Natural killer cell (primary cell): Measurements from ENCODE around the gene ZNF519. TPM values are rescaled to one million over a fixed set of nuclear protein-coding genes. Genes with fewer than 3 reads are reported as not detected.
A peak's percentile ranks its signal among the peaks of the same experiment; 100 is the strongest.
"Not testable (repeated sequence)": the region's sequence is repeated elsewhere in the genome, so short reads cannot be mapped to it uniquely, and the experiment has no call there.

ENCODE experiments used
- ATAC-seq, 3 donors: fragments of 150-1000 bp in 2 of 3; fragments of 200-7000 bp in 1 of 3; cut with Tn5 transposase; 1 replicate in 1 of 3; 2 replicates in 2 of 3; pipeline ENCODE4 v1.10.0; 2021; ENCODE audit warnings: mild to moderate bottlenecking in 2 of 3, moderate library complexity in 2 of 3
- DNase-seq, 2 donors: peaks; one replicate each; pipeline versions ENCODE4 v3.0.0 to v3.0.0-alpha.2; 2013 to 2021; ENCODE audit warnings: mixed read lengths in 1 of 2
- H3K27ac ChIP-seq: one replicate; pipeline ENCODE4 v1.5.1; 2013; ENCODE audit warnings: mild to moderate bottlenecking, low read length
- H3K27me3 ChIP-seq: one replicate; pipeline ENCODE4 v1.6.1; 2013; ENCODE audit warnings: low read length; ENCODE audit not compliant: control insufficient read depth, insufficient read depth
- H3K36me3 ChIP-seq: one replicate; pipeline ENCODE4 v1.6.1; 2013; ENCODE audit warnings: low read length; ENCODE audit not compliant: control insufficient read depth, insufficient read depth
- H3K4me1 ChIP-seq: one replicate; pipeline ENCODE4 v1.6.1; 2013; ENCODE audit warnings: low read length; ENCODE audit not compliant: control insufficient read depth, insufficient read depth
- H3K4me3 ChIP-seq: one replicate; pipeline ENCODE4 v1.5.1; 2013; ENCODE audit warnings: low read length
- H3K9me3 ChIP-seq: one replicate; pipeline ENCODE4 v1.6.1; 2013; ENCODE audit warnings: low read length; ENCODE audit not compliant: control insufficient read depth, insufficient read depth
- H3K27ac Mint-ChIP-seq, 2 donors: one replicate each; pipeline ENCODE4 v1.8.0; 2022; ENCODE audit warnings: mild to moderate bottlenecking in 2 of 2, mixed read lengths in 2 of 2, moderate library complexity in 1 of 2
- H3K27me3 Mint-ChIP-seq, 2 donors: one replicate each; pipeline ENCODE4 v1.8.0; 2022; ENCODE audit warnings: low read depth in 2 of 2, mixed read lengths in 2 of 2
- H3K36me3 Mint-ChIP-seq: one replicate; pipeline ENCODE4 v1.8.0; 2022; ENCODE audit warnings: mixed read lengths
- H3K4me1 Mint-ChIP-seq, 2 donors: one replicate each; pipeline ENCODE4 v1.8.0; 2022; ENCODE audit warnings: mixed read lengths in 2 of 2
- H3K4me3 Mint-ChIP-seq: one replicate; pipeline ENCODE4 v1.8.0; 2022; ENCODE audit warnings: mild to moderate bottlenecking, moderate library complexity, mixed read lengths
- H3K9me3 Mint-ChIP-seq, 2 donors: one replicate each; pipeline ENCODE4 v1.8.0; 2022; ENCODE audit warnings: mixed read lengths in 2 of 2
- WGBS: methylation state at CpG from one replicate; pipeline ENCODE4 v1.1.7; 2013; ENCODE audit warnings: missing lambda C conversion rate; ENCODE audit not compliant: insufficient coverage; 5-methylcytosine and 5-hydroxymethylcytosine counted together
- intact Hi-C: fragments of 100-400 bp; cut with micrococcal nuclease; formaldehyde crosslinking; loops from one replicate; pipeline ENCODE4 v1.14.2; 2022
- total RNA-seq, 4 donors: library from RNA; stranded (reverse); fragments of 120-200 nt in 1 of 4; gene quantifications; one replicate each; pipeline versions ENCODE4 v1.2.3 to v1.2.4, GENCODE V29; 2013 to 2022
- TF ChIP-seq, protein P1 (sequence below): fragments of 200-600 bp; IDR thresholded peaks from one replicate; pipeline ENCODE4 v1.8.0; 2022; ENCODE audit warnings: antibody characterized with exemption

Gene ZNF519
- total RNA-seq, 3 donors from 2014 or later (not counting 1 experiment from before 2014, with no cell fraction given), result 7.7 to 11.4 (median 9.8) TPM

DNA sequence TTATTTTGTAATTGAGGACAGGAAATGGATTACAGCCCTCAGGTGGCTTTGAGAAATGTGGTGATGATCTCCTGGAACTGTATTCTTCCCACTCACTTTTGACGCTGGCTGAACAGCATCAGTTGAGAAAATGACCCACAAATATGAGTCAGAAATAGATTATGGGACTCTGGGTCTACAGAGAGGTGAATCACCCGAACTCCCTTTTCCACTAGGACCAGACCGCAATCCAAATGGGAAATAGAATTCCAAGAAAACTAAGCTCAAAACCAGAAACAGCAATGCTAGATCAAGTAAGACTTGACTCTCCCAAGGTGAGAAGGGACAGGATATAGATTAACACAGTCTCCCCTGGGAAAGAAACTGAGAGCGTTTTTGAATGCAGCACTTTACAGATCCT is 5.7 kb upstream of the ZNF519 start:
- H3K4me1 ChIP-seq, H3K4me3 ChIP-seq, H3K27ac Mint-ChIP-seq, DNase-seq, intact Hi-C loops, ATAC-seq, H3K36me3 Mint-ChIP-seq, H3K9me3 ChIP-seq, H3K9me3 Mint-ChIP-seq, H3K4me3 Mint-ChIP-seq, H3K4me1 Mint-ChIP-seq, H3K27me3 ChIP-seq, H3K27ac ChIP-seq, H3K36me3 ChIP-seq: not testable (repeated sequence)
- H3K27me3 Mint-ChIP-seq, result peaks cover 10 to 14% of the 10 kb centered on the region in 2 donors
- 80% methylated on average over 3 of the region's 4 CpGs for WGBS

DNA sequence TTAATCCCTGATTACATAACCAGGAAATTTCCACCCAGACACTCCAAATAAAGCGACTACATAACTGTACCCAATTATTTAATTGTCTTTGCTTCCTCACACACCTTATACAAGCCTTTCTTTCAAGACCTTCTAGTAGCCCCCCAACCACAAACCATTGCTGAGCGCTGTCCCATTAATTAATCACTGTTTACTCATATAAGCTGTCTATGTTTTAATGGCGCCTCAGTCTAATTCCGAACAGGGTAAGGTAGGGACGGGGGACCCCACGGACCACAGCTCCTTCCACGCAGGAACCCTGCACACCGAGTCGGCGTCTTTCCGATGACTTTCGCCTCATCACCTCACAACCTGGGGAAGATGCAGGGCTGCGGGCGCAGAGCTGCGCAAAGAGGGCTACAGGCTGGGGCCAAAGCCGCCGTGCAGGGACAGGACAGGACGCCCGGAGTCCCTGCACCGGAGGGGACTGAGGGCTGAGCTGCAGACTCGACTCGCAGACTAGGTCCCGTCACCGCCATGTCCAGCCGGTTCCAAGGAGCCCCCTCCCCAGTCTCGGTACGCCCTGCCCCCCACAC is 452 bp downstream of the ZNF519 start:
- intact Hi-C loops, H3K4me1 ChIP-seq, H3K9me3 ChIP-seq, H3K9me3 Mint-ChIP-seq, H3K27me3 Mint-ChIP-seq, H3K36me3 Mint-ChIP-seq, H3K27ac ChIP-seq, H3K27me3 ChIP-seq, H3K36me3 ChIP-seq: not testable (repeated sequence)
- H3K4me3 ChIP-seq, result peak overlapping the region; percentile 57
- H3K4me3 Mint-ChIP-seq, result peak overlapping the region; percentile 91
- under 1% methylated on average over 13 of the region's 27 CpGs for WGBS
- peaks cover 0 to 12% of the 10 kb centered on the region in 2 donors for H3K4me1 Mint-ChIP-seq
- H3K27ac Mint-ChIP-seq, result peak overlapping the region; percentile 75 to 84
- peak; percentile 17 to 33 (median 20) for ATAC-seq
- peak in 1 of 2 donors; percentile 8 for DNase-seq

DNA sequence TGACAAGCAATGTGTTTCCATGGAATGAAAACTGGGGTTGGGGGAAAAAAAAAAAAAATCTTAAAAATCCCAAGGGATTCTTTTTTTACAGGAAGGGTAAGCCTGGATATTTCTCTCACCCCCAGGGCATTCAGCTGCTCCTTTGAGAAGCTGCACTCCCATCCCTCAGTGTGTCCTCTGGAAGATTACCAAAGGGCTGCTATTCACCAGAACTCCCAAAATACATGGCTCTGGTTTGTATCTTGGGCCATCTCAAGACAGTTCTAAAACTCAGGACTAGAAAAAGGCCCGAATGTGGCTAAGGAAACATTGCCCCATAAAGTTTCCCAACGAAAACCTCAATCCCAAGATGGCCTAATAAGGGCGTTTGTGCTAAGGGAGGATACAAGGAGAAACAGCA is 1.4 kb downstream of the ZNF519 start:
- H3K9me3 Mint-ChIP-seq, H3K4me1 ChIP-seq, H3K27me3 ChIP-seq, H3K36me3 ChIP-seq, H3K36me3 Mint-ChIP-seq, H3K27me3 Mint-ChIP-seq, intact Hi-C loops, H3K9me3 ChIP-seq, H3K27ac Mint-ChIP-seq, H3K27ac ChIP-seq, ATAC-seq, H3K4me3 ChIP-seq, DNase-seq: not testable (repeated sequence)
- Mint-ChIP-seq H3K4me3 (peak overlapping the region; percentile 57), H3K4me1 (peaks cover 0 to 12% of the 10 kb centered on the region in 2 donors)
- no CpG with 5 or more reads among the region's 3 CpGs for WGBS

DNA sequence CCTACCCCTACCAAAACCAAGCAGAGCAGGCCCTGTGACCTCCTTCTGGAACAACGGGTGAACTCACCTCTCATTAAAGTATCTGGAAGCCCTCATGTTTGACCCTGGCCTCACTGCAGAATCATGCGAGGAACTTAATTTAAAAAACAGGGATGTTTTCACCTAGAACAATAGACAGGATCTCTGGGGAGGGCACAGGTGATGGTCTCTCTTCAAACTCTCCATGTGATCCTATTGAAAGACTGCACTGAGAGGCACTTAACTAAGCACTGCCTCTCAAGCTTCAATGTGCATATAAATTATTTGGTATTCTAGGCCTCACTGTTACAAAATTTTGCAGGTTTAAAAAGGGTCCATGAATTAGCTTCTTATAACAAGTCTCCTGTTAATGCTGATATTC is 7.5 kb downstream of the ZNF519 start:
- intact Hi-C loops, result no loop called here
- H3K36me3 Mint-ChIP-seq, result no peaks in the 10 kb centered on the region
- H3K9me3 Mint-ChIP-seq, result no peaks in the 10 kb centered on the region
- Histone ChIP-seq H3K4me3 (no peak overlapping the region), H3K27me3 (no peaks in the 10 kb centered on the region), H3K27ac (no peak overlapping the region), H3K36me3 (no peaks in the 10 kb centered on the region), H3K9me3 (no peaks in the 10 kb centered on the region), H3K4me1 (no peaks in the 10 kb centered on the region)
- H3K4me1 Mint-ChIP-seq, result peaks cover 0 to 5% of the 10 kb centered on the region in 2 donors
- peak overlapping the region in 1 of 2 donors; percentile 35 for H3K27ac Mint-ChIP-seq
- no peaks in the 10 kb centered on the region for H3K27me3 Mint-ChIP-seq
- no peak for DNase-seq
- no peak overlapping the region for H3K4me3 Mint-ChIP-seq
- TF ChIP-seq, protein P1, sequence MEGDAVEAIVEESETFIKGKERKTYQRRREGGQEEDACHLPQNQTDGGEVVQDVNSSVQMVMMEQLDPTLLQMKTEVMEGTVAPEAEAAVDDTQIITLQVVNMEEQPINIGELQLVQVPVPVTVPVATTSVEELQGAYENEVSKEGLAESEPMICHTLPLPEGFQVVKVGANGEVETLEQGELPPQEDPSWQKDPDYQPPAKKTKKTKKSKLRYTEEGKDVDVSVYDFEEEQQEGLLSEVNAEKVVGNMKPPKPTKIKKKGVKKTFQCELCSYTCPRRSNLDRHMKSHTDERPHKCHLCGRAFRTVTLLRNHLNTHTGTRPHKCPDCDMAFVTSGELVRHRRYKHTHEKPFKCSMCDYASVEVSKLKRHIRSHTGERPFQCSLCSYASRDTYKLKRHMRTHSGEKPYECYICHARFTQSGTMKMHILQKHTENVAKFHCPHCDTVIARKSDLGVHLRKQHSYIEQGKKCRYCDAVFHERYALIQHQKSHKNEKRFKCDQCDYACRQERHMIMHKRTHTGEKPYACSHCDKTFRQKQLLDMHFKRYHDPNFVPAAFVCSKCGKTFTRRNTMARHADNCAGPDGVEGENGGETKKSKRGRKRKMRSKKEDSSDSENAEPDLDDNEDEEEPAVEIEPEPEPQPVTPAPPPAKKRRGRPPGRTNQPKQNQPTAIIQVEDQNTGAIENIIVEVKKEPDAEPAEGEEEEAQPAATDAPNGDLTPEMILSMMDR, result no peak
- no peak for ATAC-seq
- WGBS, result 100% methylated on average over 2 of the region's 2 CpGs

DNA sequence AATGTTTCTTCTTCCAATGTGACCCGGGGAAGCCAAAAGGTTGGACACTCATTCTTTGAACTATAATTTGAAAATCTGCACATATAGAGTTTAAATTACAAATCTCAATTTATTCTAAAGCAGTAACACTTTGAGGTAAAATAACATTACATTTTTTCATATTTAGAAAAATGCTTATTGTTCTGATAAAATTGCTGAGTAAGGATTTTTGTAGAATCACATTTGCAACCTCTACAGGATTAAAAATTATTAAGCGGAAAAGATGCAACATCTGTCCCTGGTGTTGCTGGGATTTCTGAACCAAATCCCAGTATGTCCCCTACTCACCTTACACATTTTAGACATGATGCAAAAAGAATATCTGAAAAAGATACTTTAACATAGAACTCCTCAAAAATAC is 10.1 kb downstream of the ZNF519 start:
- ATAC-seq, result no peak
- H3K27ac Mint-ChIP-seq, result no peak overlapping the region
- no peak for DNase-seq

More for the DNA sequence above, 10.1 kb downstream of the ZNF519 start:
- Mint-ChIP-seq H3K4me3 (no peak overlapping the region), H3K4me1 (peaks cover 5% of the 10 kb centered on the region in 2 donors), H3K27me3 (no peaks in the 10 kb centered on the region), H3K36me3 (no peaks in the 10 kb centered on the region), H3K9me3 (no peaks in the 10 kb centered on the region)
- 90% methylated on average over 2 of the region's 2 CpGs for WGBS
- H3K4me3 ChIP-seq, result no peak overlapping the region
- intact Hi-C loops, result no loop called here
- TF ChIP-seq, protein P1, result no peak
- no peaks in the 10 kb centered on the region for H3K4me1 ChIP-seq
- no peaks in the 10 kb centered on the region for H3K36me3 ChIP-seq
- no peaks in the 10 kb centered on the region for H3K9me3 ChIP-seq
- no peaks in the 10 kb centered on the region for H3K27me3 ChIP-seq
- H3K27ac ChIP-seq, result no peak overlapping the region
